ENCODE data around the gene EI24.

The EI24 gene

GRCh38 chr11:125583496-125583895, 14.2 kb downstream of the EI24 start:
- no peak for DNase-seq

GRCh38 chr11:125585487-125585886, 16.2 kb downstream of the EI24 start:
- DNase-seq = no peak

- no peak for DNase-seq
Observed at GRCh38 chr11:125586623-125587022, 17.3 kb downstream of the EI24 start.

GRCh38 chr11:125587480-125587879, 18.2 kb downstream of the EI24 start:
- DNase-seq = no peak

GRCh38 chr11:125588505-125588904, 19.2 kb downstream of the EI24 start:
- no peak for DNase-seq

DNA sequence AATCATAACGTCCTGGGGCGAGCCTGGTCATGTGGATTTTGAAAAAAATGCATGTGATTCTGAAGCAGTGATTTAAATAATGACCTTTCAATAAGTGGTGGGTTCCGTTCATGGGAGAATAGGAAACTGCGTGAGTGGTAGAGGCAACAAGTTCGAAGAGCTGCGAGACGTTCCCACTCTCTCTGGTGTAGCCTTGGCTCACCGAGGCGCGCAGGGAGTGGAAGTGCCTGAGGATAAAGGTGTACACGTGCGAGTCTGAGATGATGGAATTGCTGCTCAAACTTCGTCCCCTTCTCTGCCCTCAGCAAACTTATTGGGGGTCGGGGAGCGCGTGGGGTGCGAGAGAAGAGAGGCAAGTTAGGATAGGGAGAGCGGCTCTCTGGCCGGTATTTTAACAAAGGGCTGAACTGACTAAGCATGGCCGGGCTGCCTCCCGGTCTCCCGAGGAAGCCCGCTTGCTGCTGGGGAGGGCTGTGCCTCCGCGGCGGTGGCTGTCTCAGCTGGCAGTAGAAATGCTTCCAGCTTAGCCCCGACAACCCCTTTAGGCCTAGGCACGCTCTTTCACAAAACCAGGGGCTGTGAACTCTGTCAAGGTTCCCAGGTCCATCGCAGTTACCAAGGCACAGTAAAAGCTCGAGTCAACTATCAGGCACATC, 22.5 kb downstream of the EI24 start:
- DNase-seq = peak; percentile 36

DNA sequence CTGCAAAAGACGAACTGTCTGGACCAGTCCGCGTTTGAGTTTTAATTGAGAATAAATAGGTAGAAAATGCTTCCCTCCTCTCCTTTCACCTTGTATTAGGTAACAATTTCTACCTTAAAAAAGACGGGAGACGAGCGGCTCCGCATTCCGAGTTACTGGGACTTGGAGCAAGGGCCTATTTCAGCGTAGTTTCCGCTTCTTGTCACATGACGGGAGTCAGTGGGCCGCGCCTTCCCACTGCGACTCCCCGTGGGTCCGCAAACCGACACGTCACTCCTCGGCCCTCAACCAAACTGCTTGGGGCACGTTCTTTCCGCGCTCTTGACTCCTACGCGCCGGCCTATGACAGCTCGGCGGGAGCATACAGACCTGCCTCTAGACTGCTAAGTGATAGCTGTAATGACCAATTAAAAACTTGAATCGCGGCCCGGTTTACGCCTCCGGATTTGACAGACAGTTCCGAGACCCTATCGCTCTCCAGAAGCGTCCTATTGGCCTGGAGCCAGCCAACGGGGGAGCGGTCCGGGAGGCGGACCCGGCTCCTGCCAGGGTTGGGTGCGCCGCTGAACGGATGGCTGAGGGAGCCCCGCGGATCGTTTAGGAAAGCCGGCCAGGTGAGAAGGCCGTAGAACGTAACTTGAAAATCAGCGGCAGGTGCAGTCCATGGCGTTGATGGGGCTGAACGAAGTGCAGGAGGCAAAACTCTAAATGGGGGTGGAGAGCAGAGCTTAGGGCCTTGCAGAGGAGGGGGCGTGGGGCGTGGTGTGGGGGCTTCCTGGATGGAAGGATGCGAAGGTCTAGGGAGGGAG, 23.2 kb downstream of the EI24 start, which contains the start of gene STT3A:
Gene STT3A (plus strand): TSS at position 548 of the 809 bp plus-strand sequence. CDS start 3,064 bp downstream, outside the sequence.
- peak; percentile 97 for DNase-seq

DNA sequence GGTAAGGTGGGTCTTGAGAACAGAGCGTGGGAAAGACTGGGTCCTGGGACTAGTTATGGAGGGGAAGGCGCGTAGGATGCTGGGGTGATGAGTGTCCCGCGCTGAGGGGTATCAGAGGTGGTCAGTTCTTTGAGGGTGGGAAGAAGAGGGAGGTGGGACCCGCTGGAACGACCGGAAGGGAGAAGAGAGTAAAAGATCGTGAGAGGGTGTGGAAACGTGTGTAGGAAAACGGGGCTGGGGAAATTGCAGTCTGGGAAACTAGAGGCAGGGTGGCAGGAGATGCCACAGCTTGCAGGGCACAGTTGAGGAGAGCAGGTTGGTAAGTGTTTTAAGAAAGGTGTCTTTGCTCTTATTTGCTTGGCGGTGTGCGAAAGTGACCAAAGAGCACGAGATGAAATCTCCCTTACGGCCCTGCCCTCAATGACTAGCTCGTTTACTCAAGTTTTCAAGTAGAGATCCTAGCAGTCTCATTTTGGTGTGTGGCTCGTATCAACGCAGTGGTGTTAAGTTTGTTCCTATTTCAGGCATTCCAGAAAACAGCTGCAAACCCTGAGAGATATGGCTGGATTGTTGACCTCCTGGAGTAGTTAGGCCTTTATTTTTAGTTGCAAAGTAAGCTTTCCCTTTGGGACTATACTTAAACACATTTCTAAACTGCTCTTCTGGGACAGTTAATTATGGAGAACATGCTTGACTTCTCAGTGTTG, 24.0 kb downstream of the EI24 start:
- DNase-seq = no peak

DNA sequence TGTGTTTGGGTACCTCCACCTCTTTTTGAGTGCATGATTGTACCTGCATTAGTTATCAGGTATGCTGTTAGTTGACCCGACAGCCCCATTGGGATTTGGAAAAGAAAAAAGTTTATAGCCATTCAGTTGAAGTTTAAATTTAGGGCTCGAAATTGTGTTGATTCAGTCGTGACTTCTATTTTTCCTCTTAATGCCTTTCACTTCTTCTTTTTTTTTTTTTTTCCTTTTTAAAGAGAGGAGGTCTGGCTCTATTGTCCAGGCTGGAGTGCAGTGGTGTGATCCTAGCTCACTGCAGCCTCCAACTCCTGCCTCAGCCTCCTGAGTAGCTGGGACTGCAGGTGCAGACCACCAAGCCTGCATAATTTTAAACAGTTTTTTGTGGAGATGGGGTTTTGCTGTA, 25.7 kb downstream of the EI24 start:
- DNase-seq = no peak

DNA sequence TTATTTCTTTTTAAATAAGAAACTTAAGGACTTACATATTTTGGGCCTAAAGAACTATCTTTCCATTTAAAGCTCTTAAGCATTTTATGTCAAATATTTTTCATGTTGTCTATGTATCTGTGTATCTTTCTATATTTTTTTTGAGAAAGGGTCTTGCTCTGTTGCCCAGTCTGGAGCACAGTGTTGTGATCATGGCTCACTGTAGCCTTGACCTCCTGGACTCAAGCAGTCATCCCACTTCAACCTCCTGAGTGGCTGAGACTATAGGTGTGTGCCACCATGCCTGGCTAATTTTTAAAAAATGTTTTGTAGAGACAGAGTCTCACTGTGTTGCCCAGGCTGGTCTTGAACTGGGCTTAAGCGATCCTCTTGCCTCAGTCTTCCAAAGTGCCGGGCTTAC, 31.4 kb downstream of the EI24 start:
- DNase-seq = no peak

DNA sequence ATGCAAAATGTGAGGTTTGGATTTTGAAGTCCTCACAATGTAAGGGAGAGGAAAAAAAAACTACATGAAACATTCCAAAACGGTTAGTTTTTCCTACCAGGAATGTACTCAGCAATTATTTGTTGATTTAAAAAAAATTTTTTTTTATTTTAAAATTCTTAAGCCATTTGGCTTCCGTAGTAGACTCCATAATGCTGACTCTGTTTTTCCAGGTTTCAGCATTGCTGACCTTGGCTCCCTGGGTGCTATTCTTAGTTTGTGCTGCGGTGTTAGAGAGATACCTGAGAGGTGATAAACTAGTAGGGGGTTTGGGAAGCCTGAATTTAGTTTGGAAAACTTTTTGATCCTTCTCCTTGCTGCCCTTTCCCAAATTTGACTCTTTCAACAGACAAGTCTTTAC, 33.9 kb downstream of the EI24 start:
- DNase-seq = no peak

DNA sequence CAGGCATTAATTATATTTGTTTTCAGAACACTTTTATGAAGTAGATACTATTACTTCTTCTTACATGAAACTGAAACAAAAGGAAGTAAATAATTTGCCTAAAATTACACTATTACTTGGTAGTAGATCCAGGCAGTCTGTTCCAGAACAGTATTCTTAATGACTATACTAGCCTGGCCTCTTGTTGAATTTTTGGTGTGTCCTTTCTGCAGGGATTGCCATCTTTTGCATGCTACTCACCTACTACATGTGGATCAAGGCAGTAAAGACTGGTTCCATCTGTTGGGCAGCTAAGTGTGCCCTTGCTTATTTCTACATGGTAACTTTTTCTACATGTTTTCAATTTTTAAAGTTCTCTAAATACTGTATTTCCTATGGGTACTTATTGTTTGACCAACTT, 36.1 kb downstream of the EI24 start:
- DNase-seq = no peak

DNA sequence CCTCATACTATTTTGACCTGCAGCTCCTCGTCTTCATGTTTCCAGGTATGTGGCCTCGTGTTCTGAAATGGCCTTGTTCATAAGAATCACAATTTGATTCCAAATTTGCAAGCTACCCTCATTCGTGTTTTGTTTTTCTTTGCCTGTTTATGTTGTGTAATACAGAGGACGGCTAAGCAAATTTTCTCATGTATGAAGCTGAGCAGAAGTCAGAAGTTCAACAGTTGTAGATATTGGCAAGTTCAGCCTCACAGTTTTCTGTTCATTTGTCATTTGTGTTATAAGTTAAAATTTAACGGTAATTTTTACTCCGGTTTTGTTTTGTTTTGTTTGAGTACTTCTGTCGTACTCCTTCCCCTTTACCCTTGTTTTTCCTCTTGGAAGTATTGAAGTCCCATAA, 40.3 kb downstream of the EI24 start:
- no peak for DNase-seq

DNA sequence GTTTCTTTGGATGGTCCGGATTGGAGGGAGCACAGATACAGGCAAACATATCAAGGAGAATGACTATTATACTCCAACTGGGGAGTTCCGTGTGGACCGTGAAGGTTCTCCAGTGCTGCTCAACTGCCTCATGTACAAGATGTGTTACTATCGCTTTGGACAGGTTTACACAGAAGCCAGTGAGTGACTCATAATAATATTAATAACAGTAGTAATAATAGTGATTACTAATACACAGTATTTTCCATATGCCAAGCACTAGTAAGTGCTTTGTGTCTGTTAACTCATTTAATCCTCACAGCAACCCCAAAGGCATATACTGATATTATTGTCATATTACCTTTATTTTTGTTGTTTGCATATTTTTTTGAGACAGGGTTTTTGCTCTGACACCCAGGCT, 49.1 kb downstream of the EI24 start:
- no peak for DNase-seq

- no peak for DNase-seq
Observed at GRCh38 chr11:125621995-125622394, 52.7 kb downstream of the EI24 start.

DNA sequence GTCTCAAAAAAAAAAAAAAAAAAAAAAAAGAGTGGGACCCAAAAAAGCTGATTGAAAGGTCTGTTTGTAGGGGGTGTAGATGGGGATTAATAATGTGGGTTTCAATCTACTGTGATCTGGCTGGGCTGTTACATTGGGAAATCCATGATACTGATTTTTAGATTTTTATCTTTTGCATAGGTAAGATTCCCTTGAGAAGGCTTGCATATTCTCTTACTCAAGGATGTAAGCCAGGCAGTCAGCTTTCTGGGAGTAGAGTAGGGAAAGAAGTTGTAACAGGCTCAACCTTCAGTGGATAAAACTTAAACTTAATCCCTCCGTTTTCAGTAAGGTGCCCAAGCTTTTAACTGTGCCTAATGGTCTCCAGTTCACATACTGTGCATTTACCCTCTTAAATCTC, 53.8 kb downstream of the EI24 start:
- DNase-seq = no peak

DNA sequence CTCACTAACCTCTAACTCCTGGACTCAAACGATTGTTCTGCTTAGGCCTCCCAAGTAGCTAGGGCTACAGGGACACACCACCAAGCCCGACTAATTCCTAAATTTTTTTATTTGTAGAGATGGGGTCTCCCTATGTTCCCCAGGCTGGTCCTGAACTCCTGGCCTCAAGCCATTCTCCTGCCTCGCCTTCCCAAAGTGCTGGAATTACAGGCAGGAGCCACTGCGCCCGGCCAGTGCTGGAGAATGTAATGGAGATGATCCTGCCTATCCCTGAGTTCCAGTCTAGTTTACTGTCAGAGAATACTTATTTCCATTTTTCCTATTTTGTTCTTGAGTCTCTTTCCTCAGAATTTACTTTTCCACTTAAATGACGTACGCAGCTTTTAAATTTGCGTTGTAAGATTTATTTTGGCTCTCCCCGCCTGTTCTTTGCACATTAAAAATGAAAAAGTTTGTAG, 55.5 kb downstream of the EI24 start, which contains the start of gene CHEK1:
Gene CHEK1 (plus strand): TSS at position 408 of the 458 bp plus-strand sequence. CDS start 1,606 bp downstream, outside the sequence.
- DNase-seq = no peak

DNA sequence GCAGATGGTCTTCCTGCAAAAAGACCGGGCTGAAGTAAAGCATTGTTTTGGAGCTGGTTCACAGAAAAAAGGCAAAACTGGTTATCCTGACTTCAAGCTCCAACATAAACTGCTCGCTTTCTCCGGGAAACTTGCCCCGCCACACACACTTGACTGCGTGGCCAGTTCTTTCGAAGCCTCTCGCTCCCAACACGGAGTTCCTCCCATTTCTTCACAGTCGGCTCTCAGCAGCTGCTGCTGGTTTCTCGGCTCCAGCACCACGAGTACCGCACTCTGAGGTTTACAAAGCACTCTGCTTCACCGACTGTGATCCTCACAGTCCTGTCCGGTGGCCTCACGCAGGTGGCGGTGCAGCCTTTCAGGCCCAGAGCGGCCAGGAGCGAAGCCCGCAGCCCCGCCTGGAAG, 56.0 kb downstream of the EI24 start:
- no peak for DNase-seq

DNA sequence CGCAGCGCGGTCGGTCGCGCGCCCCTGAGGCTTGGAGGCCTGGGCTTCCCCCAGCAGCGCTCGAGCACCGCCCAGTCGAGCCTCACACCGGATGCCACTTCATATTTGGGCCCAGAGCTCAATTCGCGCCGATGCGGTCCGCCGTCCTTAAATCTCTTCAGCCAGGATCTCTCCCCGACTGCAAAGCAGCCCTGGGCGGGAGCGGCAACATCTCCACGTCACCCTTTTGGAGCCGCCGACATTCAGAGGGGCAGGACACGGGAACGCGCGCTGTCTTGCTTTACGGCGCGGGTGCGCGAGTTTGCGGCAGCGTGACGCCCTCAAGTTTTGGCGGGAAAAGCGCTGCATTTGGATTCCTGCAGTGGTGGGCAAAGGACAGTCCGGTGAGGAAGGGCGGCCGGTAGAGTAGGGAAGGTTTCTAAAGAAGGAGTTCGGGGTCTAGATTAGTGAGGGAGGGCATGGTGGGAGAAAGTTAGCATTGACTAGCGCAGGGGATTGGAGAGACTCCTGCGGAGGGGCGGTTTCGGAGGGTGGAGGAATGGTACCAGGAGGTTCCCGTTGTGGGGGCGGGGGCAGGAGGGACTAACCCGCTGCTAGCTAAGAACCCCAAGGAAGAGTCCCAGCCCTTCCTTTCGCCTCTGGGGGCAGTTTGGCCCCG, 56.5 kb downstream of the EI24 start:
- peak; percentile 92 for DNase-seq

GRCh38 chr11:125626288-125626950, 57.1 kb downstream of the EI24 start:
- DNase-seq = no peak

GRCh38 chr11:125627236-125627910, 58.1 kb downstream of the EI24 start:
- DNase-seq = no peak
